Activated CD4-positive, alpha-beta T cell treated with anti-CD3 and anti-CD28 coated beads for 36 hours (primary cell): Measurements from ENCODE around the gene KNDC1. TPM values are rescaled to one million over a fixed set of nuclear protein-coding genes. Genes with fewer than 3 reads are reported as not detected.

ENCODE experiments used
- ATAC-seq: fragments of 200-7000 bp; cut with Tn5 transposase; one replicate; pipeline ENCODE4 v1.10.0; 2021; ENCODE audit warnings: mild to moderate bottlenecking, moderate library complexity
- CTCF ChIA-PET: fragments of 350-600 bp; sonication (Branson Sonifier 250); formaldehyde crosslinking; loops from one replicate; lab custom pipeline; 2021; ENCODE audit warnings: antibody characterized with exemption; lab: Charles Lee
- POLR2A ChIA-PET: fragments of 350-600 bp; sonication (Branson Sonifier 250); formaldehyde crosslinking; loops from one replicate; lab custom pipeline; 2021; ENCODE audit warnings: antibody characterized with exemption, inconsistent platforms; lab: Charles Lee
- DNase-seq: peaks from one replicate; pipeline ENCODE4 v3.0.0-alpha.2; 2020
- H3K27ac Mint-ChIP-seq: one replicate; pipeline ENCODE4 v1.8.0; 2021; ENCODE audit warnings: mixed read lengths
- H3K27me3 Mint-ChIP-seq: one replicate; pipeline ENCODE4 v1.8.0; 2021; ENCODE audit warnings: mixed read lengths
- H3K36me3 Mint-ChIP-seq: one replicate; pipeline ENCODE4 v1.8.0; 2021; ENCODE audit warnings: low read depth, mixed read lengths
- H3K4me1 Mint-ChIP-seq: one replicate; pipeline ENCODE4 v1.8.0; 2021; ENCODE audit warnings: mixed read lengths
- H3K4me3 Mint-ChIP-seq: one replicate; pipeline ENCODE4 v1.8.0; 2021; ENCODE audit warnings: mild to moderate bottlenecking, moderate library complexity, mixed read lengths
- H3K9me3 Mint-ChIP-seq: one replicate; pipeline ENCODE4 v1.8.0; 2021; ENCODE audit warnings: low read depth, mixed read lengths
- intact Hi-C, 2 experiments: fragments of 100-400 bp; cut with DNase I in 1 of 2; cut with micrococcal nuclease in 1 of 2; formaldehyde crosslinking; loops; one replicate each; pipeline versions ENCODE4 v1.14.2 to v1.15.1; 2022 to 2024; cut with DNase I, micrococcal nuclease
- total RNA-seq, 2 experiments: library from RNA; stranded (reverse); gene quantifications; one replicate each; pipeline ENCODE4 v1.2.3, GENCODE V29; 2021

Gene KNDC1
- total RNA-seq, 2 experiments from 2014 or later, result not detected

GRCh38 chr10:133178357-133179127, 18.5 kb downstream of the KNDC1 start:
- CTCF ChIA-PET, result no interaction called here
- no peak for ATAC-seq
- peaks cover 4% of the 10 kb centered on the region for H3K27me3 Mint-ChIP-seq

GRCh38 chr10:133179128-133179520, 19.1 kb downstream of the KNDC1 start:
- Mint-ChIP-seq H3K27ac (no peak overlapping the region), H3K9me3 (peaks cover 11% of the 10 kb centered on the region), H3K36me3 (no peaks in the 10 kb centered on the region), H3K27me3 (peaks cover 4% of the 10 kb centered on the region), H3K4me3 (no peak overlapping the region), H3K4me1 (no peaks in the 10 kb centered on the region)
- ATAC-seq (no peak), DNase-seq (no peak)
- ChIA-PET CTCF (no interaction called here), POLR2A (no interaction called here)
- intact Hi-C loops, result no loop called here

More at GRCh38 chr10:133178357-133179127, 18.5 kb downstream of the KNDC1 start:
- H3K27ac Mint-ChIP-seq, result no peak overlapping the region
- no peaks in the 10 kb centered on the region for H3K36me3 Mint-ChIP-seq
- no peak overlapping the region for H3K4me3 Mint-ChIP-seq
- peaks cover 11% of the 10 kb centered on the region for H3K9me3 Mint-ChIP-seq
- no peak for DNase-seq
- intact Hi-C loops, result no loop called here
- H3K4me1 Mint-ChIP-seq, result no peaks in the 10 kb centered on the region
- POLR2A ChIA-PET, result no interaction called here

DNA sequence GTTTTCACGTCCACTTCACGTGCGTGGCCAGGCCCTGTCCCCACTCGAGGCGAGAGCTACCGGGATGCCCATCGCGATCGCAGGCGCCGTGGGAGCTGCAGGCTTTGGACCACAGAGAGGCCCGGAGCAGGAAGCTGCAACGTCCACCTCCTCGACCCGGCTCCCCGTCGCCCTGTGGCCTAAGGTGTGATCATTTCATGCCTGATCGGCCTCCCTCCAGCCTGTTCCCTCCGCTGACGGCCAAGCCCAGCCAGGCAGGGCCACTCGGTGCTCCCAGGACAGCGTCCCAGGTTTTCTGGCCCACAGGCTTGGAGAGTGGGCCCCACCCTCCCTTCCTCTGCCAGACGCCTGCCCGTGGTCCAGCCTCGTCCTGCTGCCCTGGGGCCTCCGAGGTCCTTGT, 19.6 kb downstream of the KNDC1 start:
- peaks cover 11% of the 10 kb centered on the region for H3K9me3 Mint-ChIP-seq
- intact Hi-C loops, result no loop called here
- no peak overlapping the region for H3K27ac Mint-ChIP-seq
- H3K4me3 Mint-ChIP-seq, result no peak overlapping the region
- ChIA-PET CTCF (no interaction called here), POLR2A (no interaction called here)
- DNase-seq (no peak), ATAC-seq (no peak)
- no peaks in the 10 kb centered on the region for H3K36me3 Mint-ChIP-seq
- H3K27me3 Mint-ChIP-seq, result peaks cover under 1% of the 10 kb centered on the region
- no peaks in the 10 kb centered on the region for H3K4me1 Mint-ChIP-seq

DNA sequence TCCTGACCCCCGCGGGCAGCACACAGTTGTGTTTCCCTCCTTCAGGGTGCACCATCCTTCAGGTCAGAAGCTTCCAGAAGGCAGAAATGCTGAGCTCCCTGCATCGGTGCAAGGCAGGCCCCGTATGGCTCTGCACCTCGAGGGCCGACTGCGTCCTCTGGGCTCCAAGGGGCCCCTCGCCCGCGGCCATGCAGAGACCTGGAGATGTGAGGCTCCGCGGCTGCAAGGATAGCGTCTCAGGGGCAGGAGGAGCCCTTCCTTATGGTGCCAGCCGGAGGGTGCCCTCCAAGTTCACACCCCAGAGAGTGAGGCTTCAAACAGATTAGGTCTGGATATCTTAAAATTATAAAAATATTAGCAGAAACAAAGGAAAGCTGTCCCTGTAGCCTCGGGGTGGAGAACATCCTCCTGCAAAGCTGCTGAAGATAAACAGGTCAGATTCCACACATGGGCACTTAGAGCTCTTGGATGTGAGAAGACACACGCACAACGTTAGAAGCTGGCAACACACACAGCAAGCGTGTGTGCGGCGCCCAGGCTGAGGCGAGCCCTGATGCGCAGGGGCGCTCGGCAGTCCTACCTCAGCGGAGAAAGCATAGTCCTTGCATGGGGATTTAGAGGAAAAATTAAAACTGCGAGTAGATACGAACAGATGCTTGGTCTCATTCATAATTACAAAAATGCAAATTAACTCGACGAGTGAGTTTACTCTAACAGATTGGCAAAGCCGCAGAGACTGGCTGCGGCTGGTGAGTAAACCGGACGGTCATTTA, 20.4 kb downstream of the KNDC1 start:
- no peaks in the 10 kb centered on the region for H3K36me3 Mint-ChIP-seq
- ChIA-PET CTCF (interaction anchor here (0.6 to 0.7 kb wide), 2 partner anchors 61 to 109 kb away, joined by 3 read pairs; no protein-coding TSS in a partner anchor), POLR2A (no interaction called here)
- H3K4me1 Mint-ChIP-seq, result no peaks in the 10 kb centered on the region
- no peak overlapping the region for H3K4me3 Mint-ChIP-seq
- peaks cover 11% of the 10 kb centered on the region for H3K9me3 Mint-ChIP-seq
- DNase-seq (no peak), ATAC-seq (no peak)
- H3K27ac Mint-ChIP-seq, result no peak overlapping the region
- H3K27me3 Mint-ChIP-seq, result no peaks in the 10 kb centered on the region
- intact Hi-C loops, result no loop called here

- ChIA-PET CTCF (interaction anchor here (0.6 to 0.7 kb wide), 2 partner anchors 60 to 108 kb away, joined by 3 read pairs; no protein-coding TSS in a partner anchor), POLR2A (no interaction called here)
- Mint-ChIP-seq H3K4me3 (no peak overlapping the region), H3K27ac (no peak overlapping the region), H3K4me1 (no peaks in the 10 kb centered on the region), H3K27me3 (no peaks in the 10 kb centered on the region), H3K36me3 (no peaks in the 10 kb centered on the region), H3K9me3 (peaks cover 11% of the 10 kb centered on the region)
- ATAC-seq (no peak), DNase-seq (no peak)
- intact Hi-C loops, result no loop called here
These were observed 21.1 kb downstream of the KNDC1 start for GRCh38 chr10:133180965-133181639.

DNA sequence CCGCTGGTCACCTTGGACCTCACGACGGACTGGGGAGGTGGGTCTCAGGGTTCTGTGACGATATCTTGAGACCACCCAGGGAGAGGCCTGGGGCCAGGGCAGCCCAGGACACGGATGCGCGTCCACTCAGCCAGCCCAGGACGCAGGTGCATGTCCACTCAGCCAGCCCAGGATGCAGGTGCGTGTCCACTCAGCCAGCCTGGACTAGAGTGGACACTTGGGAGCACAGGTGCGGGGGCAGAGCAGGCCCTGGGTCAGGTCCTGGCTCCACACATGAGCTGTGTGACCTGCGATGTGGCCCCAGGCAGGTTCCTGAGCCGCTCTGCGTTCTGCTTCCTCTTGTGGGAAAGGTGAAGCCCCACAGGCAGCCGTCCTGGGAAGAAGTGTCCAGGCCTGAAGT, 22.2 kb downstream of the KNDC1 start:
- Mint-ChIP-seq H3K27ac (no peak overlapping the region), H3K4me3 (no peak overlapping the region), H3K4me1 (no peaks in the 10 kb centered on the region), H3K9me3 (peaks cover 9% of the 10 kb centered on the region), H3K36me3 (no peaks in the 10 kb centered on the region), H3K27me3 (no peaks in the 10 kb centered on the region)
- ATAC-seq (no peak), DNase-seq (no peak)
- intact Hi-C loops, result no loop called here
- CTCF ChIA-PET, result no interaction called here
- POLR2A ChIA-PET, result no interaction called here

DNA sequence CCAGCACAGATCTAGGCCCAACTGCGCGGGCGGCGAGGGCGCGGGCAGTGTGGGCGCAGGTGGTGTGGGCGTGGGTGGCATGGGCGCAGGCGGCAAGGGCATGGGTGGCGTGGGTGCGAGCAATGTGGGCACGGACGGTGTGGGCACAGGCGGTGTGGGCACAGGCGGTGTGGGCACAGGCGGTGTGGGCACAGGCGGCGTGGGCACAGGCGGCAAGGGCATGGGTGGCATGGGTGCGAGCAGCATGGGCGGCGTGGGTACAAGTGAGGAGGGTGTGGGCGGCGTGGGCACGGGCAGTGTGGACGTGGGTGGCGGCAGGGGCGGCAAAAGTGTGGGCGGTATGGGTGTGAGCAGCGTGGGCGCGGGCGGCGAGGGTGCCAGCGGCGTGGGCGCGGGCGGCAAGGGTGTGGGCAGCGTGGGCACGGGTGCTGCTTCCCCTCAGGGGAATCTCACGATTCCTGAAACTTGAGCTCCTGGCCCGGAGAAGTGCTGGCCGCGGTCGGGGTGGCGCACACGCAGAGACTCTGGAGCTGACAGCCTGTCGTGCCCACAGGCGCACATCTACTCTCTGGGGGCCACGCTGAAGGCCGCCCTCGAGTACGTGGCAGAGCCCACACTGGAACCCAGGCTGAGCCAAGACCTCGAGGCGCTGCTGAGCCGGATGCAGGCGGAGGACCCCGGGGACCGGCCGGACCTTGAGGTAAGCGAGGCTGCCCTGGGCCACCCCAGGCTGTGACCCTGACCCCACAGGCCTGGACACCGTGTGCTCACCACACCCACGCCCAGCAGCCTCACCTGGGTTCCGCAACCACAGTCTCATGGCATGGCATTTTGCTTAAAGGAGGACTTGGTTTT, 23.0 kb downstream of the KNDC1 start:
- peaks cover under 1% of the 10 kb centered on the region for H3K9me3 Mint-ChIP-seq
- ChIA-PET CTCF (no interaction called here), POLR2A (no interaction called here)
- H3K36me3 Mint-ChIP-seq, result no peaks in the 10 kb centered on the region
- no peak overlapping the region for H3K27ac Mint-ChIP-seq
- no peak for ATAC-seq
- H3K27me3 Mint-ChIP-seq, result no peaks in the 10 kb centered on the region
- DNase-seq, result no peak
- H3K4me3 Mint-ChIP-seq, result no peak overlapping the region
- H3K4me1 Mint-ChIP-seq, result no peaks in the 10 kb centered on the region
- intact Hi-C loops, result no loop called here

DNA sequence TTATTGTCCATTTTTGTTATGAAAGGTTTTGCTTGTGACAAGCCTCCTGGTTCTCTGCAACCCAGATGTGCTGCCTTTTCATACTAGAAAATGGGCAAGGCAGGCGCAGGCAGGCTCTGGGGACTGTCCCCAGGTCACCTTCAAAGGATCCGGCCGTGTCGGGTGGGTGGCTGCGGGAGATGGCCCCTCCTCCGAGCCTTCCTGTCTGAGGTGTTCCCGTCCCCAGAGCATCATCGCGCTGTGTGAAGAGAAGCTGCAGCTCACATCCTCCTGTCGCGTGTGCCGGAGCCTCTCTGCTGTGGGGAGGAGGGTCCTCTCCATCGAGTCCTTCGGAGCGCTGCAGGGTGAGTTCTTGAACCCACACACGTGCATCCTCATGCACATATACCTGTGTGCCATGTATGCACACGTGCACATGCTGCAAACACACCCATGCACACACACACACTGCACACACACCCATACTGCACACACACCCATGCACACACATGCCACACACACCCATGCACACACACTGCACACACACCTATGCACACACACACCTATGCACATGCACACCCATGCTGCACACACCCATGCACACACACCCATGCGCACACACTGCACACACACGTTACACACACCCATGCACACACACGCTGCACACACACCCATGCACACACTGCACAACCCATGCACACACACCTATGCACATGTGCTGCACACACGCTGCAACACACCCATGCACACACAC, 23.8 kb downstream of the KNDC1 start:
- no peak for ATAC-seq
- POLR2A ChIA-PET, result no interaction called here
- DNase-seq, result no peak
- no peak overlapping the region for H3K4me3 Mint-ChIP-seq
- no peak overlapping the region for H3K27ac Mint-ChIP-seq
- CTCF ChIA-PET, result interaction anchor here (0.6 kb wide), 1 partner anchor 41 kb away, joined by 4 read pairs; no protein-coding TSS in a partner anchor
- H3K4me1 Mint-ChIP-seq, result no peaks in the 10 kb centered on the region
- H3K27me3 Mint-ChIP-seq, result no peaks in the 10 kb centered on the region
- no peaks in the 10 kb centered on the region for H3K9me3 Mint-ChIP-seq
- intact Hi-C loops, result no loop called here
- H3K36me3 Mint-ChIP-seq, result no peaks in the 10 kb centered on the region

GRCh38 chr10:133184591-133185244, 24.7 kb downstream of the KNDC1 start:
- Mint-ChIP-seq H3K27me3 (no peaks in the 10 kb centered on the region), H3K4me3 (no peak overlapping the region), H3K36me3 (no peaks in the 10 kb centered on the region), H3K4me1 (no peaks in the 10 kb centered on the region), H3K27ac (no peak overlapping the region), H3K9me3 (no peaks in the 10 kb centered on the region)
- ATAC-seq (no peak), DNase-seq (no peak)
- intact Hi-C loops, result no loop called here
- ChIA-PET POLR2A (no interaction called here), CTCF (no interaction called here)

GRCh38 chr10:133185421-133185820, 25.4 kb downstream of the KNDC1 start:
- Mint-ChIP-seq H3K4me3 (no peak overlapping the region), H3K36me3 (no peaks in the 10 kb centered on the region), H3K9me3 (no peaks in the 10 kb centered on the region), H3K4me1 (no peaks in the 10 kb centered on the region), H3K27ac (no peak overlapping the region), H3K27me3 (no peaks in the 10 kb centered on the region)
- ChIA-PET POLR2A (no interaction called here), CTCF (no interaction called here)
- no peak for DNase-seq
- ATAC-seq, result no peak
- intact Hi-C loops, result no loop called here
